DMS153 treated with DMSO at 0.1 percent for 48 hours (cell line): Measurements from ENCODE around the gene CCNY.

ENCODE experiments used
- DNase-seq: peaks from one replicate; lab custom pipeline; 2025; ENCODE audit not compliant: unreplicated experiment; lab: John Stamatoyannopoulos, UW

CCNY gene

GRCh38 chr10:35379226-35380137 is 43.2 kb downstream of the CCNY start:
- no peak for DNase-seq

- DNase-seq, result no peak
Observed at GRCh38 chr10:35382096-35382495, 45.8 kb downstream of the CCNY start.

- no peak for DNase-seq
Observed at GRCh38 chr10:35384265-35384868, 48.1 kb downstream of the CCNY start.

GRCh38 chr10:35386594-35387174 is 50.4 kb downstream of the CCNY start:
- no peak for DNase-seq

GRCh38 chr10:35387768-35388167 is 51.5 kb downstream of the CCNY start:
- DNase-seq, result no peak

GRCh38 chr10:35388197-35388596 is 51.9 kb downstream of the CCNY start:
- no peak for DNase-seq

- DNase-seq, result no peak
Observed at GRCh38 chr10:35388682-35389081, 52.4 kb downstream of the CCNY start.

GRCh38 chr10:35390161-35390840 is 54.0 kb downstream of the CCNY start:
- DNase-seq, result no peak

GRCh38 chr10:35390843-35391152 is 54.5 kb downstream of the CCNY start:
- no peak for DNase-seq

GRCh38 chr10:35391153-35391953 is 55.0 kb downstream of the CCNY start:
- DNase-seq, result no peak

- no peak for DNase-seq
Observed at GRCh38 chr10:35391954-35392262, 55.6 kb downstream of the CCNY start.

- DNase-seq, result no peak
Observed at GRCh38 chr10:35392482-35393228, 56.3 kb downstream of the CCNY start.

GRCh38 chr10:35394411-35394851 is 58.1 kb downstream of the CCNY start:
- DNase-seq, result no peak

- no peak for DNase-seq
Observed at GRCh38 chr10:35394934-35395333, 58.6 kb downstream of the CCNY start.

GRCh38 chr10:35396560-35397434 is 60.5 kb downstream of the CCNY start:
- no peak for DNase-seq

GRCh38 chr10:35397953-35398352 is 61.6 kb downstream of the CCNY start:
- no peak for DNase-seq

GRCh38 chr10:35398355-35398754 is 62.0 kb downstream of the CCNY start:
- DNase-seq, result no peak

- no peak for DNase-seq
Observed at GRCh38 chr10:35398908-35399307, 62.6 kb downstream of the CCNY start.

GRCh38 chr10:35399414-35400009 is 63.2 kb downstream of the CCNY start:
- DNase-seq, result no peak
